Activated naive CD4-positive, alpha-beta T cell treated with anti-CD3 and anti-CD28 coated beads for 36 hours (primary cell): ENCODE data around the gene PABPN1. TPM values are rescaled to one million over a fixed set of nuclear protein-coding genes. Genes with fewer than 3 reads are reported as not detected.

Experiments used
- CTCF ChIA-PET: fragments of 350-600 bp; sonication (Branson Sonifier 250); formaldehyde crosslinking; loops from one replicate; lab custom pipeline; 2021; ENCODE audit warnings: antibody characterized with exemption; lab: Charles Lee
- DNase-seq: peaks from one replicate; pipeline ENCODE4 v3.0.0-alpha.2; 2020
- H3K27ac Mint-ChIP-seq: one replicate; pipeline ENCODE4 v1.8.0; 2021; ENCODE audit warnings: mild to moderate bottlenecking, mixed read lengths
- H3K27me3 Mint-ChIP-seq: one replicate; pipeline ENCODE4 v1.8.0; 2021; ENCODE audit warnings: low read depth, mixed read lengths
- H3K36me3 Mint-ChIP-seq: one replicate; pipeline ENCODE4 v1.8.0; 2021; ENCODE audit warnings: low read depth, mixed read lengths
- H3K4me1 Mint-ChIP-seq: one replicate; pipeline ENCODE4 v1.8.0; 2021; ENCODE audit warnings: low read depth, mixed read lengths
- H3K4me3 Mint-ChIP-seq: one replicate; pipeline ENCODE4 v1.8.0; 2021; ENCODE audit warnings: mild to moderate bottlenecking, moderate library complexity, mixed read lengths
- H3K9me3 Mint-ChIP-seq: one replicate; pipeline ENCODE4 v1.8.0; 2021; ENCODE audit warnings: mixed read lengths
- intact Hi-C: fragments of 100-400 bp; cut with micrococcal nuclease; formaldehyde crosslinking; loops from one replicate; pipeline ENCODE4 v1.15.1; 2023
- total RNA-seq, 2 experiments: library from RNA; stranded (reverse); gene quantifications; one replicate each; pipeline ENCODE4 v1.2.3, GENCODE V29; 2021

The PABPN1 gene
- total RNA-seq, 2 experiments from 2014 or later: 194 to 204 TPM

- CTCF ChIA-PET: interaction anchor here (0.5 to 5.1 kb wide), 7 partner anchors 10 to 78 kb away, joined by 3 to 66 read pairs (median 5); partner anchors contain the start of genes HOMEZ and PABPN1
- Mint-ChIP-seq H3K36me3 (peaks cover 5% of the 10 kb centered on the region), H3K9me3 (no peaks in the 10 kb centered on the region), H3K4me3 (peak within 1 kb of the TSS; percentile 90), H3K27me3 (peaks cover 18% of the 10 kb centered on the region), H3K4me1 (peaks cover 12% of the 10 kb centered on the region), H3K27ac (peak within 1 kb of the TSS; percentile 92)
- peak; percentile 93 for DNase-seq
- intact Hi-C loops: loop anchor here (1.0 to 10.0 kb wide), 3 partner anchors 320 to 812 kb away; partner anchors contain the start of genes AJUBA, DCAF11, LRP10 and NRL
These were observed 18.7 kb upstream of the PABPN1 start, which contains the start of gene PPP1R3E for GRCh38 chr14:23302290-23303225. Gene PPP1R3E (minus strand): TSS chr14:23302859. CDS start chr14:23302576, 283 bp downstream.

GRCh38 chr14:23306412-23307145 lies 14.7 kb upstream of the PABPN1 start, which contains the start of gene BCL2L2:
Gene BCL2L2 (plus strand): TSS chr14:23306833. CDS start chr14:23307768, 935 bp downstream.
- Mint-ChIP-seq H3K27me3 (peaks cover 26% of the 10 kb centered on the region), H3K9me3 (no peaks in the 10 kb centered on the region), H3K36me3 (no peaks in the 10 kb centered on the region), H3K4me3 (peak within 1 kb of the TSS; percentile 10), H3K27ac (no peak within 1 kb of the TSS), H3K4me1 (peaks cover 3% of the 10 kb centered on the region)
- DNase-seq: peak; percentile 30
- CTCF ChIA-PET: interaction anchor here (0.5 to 1.9 kb wide), 7 partner anchors 11 to 230 kb away, joined by 3 to 5 read pairs (median 4); partner anchors contain the start of genes ACIN1 and C14orf119
- intact Hi-C loops: loop anchor here (10.0 kb wide), 1 partner anchor 808 kb away; the partner anchor contains the start of genes DCAF11 and NRL

DNA sequence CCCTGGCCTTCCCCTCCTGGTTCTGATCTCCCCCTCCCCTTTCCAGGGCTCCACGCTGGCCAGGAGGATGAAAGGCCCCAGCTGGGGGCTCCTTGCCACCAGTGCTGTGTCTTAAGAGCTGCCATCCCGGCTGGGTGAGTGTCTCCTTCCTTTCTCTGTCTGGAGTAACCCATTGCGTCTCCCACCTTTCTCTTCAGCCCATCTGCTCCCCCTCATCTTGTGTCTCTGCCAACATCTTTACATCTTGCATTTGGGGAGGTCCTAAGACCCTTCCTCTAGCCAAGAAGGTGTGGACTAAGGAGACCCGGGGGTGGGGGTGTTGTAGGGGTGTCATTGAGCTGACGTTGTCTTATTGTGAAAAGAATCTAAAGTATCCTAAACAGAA lies 14.1 kb upstream of the PABPN1 start:
- Mint-ChIP-seq H3K27me3 (peaks cover 26% of the 10 kb centered on the region), H3K4me3 (peak overlapping the region; percentile 10), H3K4me1 (peaks cover 3% of the 10 kb centered on the region), H3K27ac (no peak overlapping the region), H3K9me3 (no peaks in the 10 kb centered on the region), H3K36me3 (no peaks in the 10 kb centered on the region)
- no peak for DNase-seq
- CTCF ChIA-PET: interaction anchor here (1.4 to 1.9 kb wide), 4 partner anchors 12 to 230 kb away, joined by 3 to 5 read pairs (median 4); no protein-coding TSS in a partner anchor
- intact Hi-C loops: loop anchor here (10.0 kb wide), 1 partner anchor 808 kb away; the partner anchor contains the start of genes DCAF11 and NRL

GRCh38 chr14:23307687-23308644 lies 13.3 kb upstream of the PABPN1 start:
- CTCF ChIA-PET: interaction anchor here (1.4 to 1.5 kb wide), 3 partner anchors 13 to 231 kb away, joined by 3 to 5 read pairs (median 4); no protein-coding TSS in a partner anchor
- no peak overlapping the region for H3K27ac Mint-ChIP-seq
- no peaks in the 10 kb centered on the region for H3K9me3 Mint-ChIP-seq
- peaks cover 3% of the 10 kb centered on the region for H3K4me1 Mint-ChIP-seq
- no peak overlapping the region for H3K4me3 Mint-ChIP-seq
- H3K27me3 Mint-ChIP-seq: peaks cover 26% of the 10 kb centered on the region
- intact Hi-C loops: loop anchor here (10.0 kb wide), 1 partner anchor 807 kb away; the partner anchor contains the start of genes DCAF11 and NRL
- H3K36me3 Mint-ChIP-seq: no peaks in the 10 kb centered on the region
- DNase-seq: no peak

DNA sequence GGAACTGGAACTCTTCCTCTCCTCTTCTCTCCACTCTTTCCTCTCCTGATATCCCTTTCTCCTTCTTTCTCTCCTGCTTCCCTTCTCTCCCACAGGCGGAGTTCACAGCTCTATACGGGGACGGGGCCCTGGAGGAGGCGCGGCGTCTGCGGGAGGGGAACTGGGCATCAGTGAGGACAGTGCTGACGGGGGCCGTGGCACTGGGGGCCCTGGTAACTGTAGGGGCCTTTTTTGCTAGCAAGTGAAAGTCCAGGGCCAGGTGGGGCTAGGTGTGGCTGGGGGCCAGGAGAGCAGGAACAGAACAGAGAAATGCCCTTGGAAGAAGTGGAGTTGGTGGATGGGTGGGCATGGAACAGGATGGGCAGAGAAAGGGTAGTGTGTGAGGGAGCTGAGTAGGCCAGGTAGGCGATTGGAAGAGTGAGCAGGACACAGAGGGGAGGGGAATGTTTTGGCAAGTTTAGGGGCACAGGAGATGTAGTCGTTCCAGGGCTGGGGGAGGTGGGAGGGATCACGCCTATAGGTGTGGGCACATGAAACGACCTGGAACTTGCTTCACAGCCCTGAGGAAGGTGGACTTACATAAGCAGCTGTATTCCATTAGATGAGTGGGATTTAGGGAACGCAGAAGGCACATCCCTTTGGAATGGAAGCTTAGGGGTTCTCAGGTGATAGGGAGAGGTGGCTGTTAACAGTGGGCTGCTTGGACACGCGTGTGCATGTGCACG lies 12.4 kb upstream of the PABPN1 start:
- no peak overlapping the region for H3K4me3 Mint-ChIP-seq
- H3K9me3 Mint-ChIP-seq: no peaks in the 10 kb centered on the region
- H3K4me1 Mint-ChIP-seq: no peaks in the 10 kb centered on the region
- peaks cover 26% of the 10 kb centered on the region for H3K27me3 Mint-ChIP-seq
- no peak for DNase-seq
- intact Hi-C loops: loop anchor here (10.0 kb wide), 1 partner anchor 806 kb away; the partner anchor contains the start of genes DCAF11 and NRL
- CTCF ChIA-PET: no interaction called here
- no peak overlapping the region for H3K27ac Mint-ChIP-seq
- H3K36me3 Mint-ChIP-seq: no peaks in the 10 kb centered on the region

DNA sequence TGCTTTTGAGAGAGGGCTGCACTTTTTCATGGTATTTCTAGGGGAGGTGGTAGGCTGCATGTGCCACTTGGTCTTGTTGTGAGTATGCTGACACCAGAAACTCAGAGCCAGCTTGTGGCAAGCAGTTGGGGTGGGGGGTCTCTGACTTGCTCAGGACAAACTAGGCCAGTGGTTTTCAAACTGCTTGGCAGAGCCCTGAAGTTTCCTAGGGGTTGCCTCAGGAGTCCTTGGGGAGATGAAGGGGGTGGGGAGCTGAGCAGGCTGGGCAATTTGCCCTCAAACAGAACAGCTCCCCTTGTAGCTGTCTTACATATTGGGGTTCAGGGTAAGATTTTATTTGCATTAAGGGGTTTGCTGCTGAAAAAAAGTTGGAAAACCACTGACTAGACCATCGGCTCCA lies 10.7 kb upstream of the PABPN1 start:
- no peaks in the 10 kb centered on the region for H3K9me3 Mint-ChIP-seq
- H3K4me3 Mint-ChIP-seq: no peak overlapping the region
- no peaks in the 10 kb centered on the region for H3K4me1 Mint-ChIP-seq
- no peak for DNase-seq
- intact Hi-C loops: no loop called here
- H3K36me3 Mint-ChIP-seq: no peaks in the 10 kb centered on the region
- CTCF ChIA-PET: interaction anchor here (1.0 to 1.5 kb wide), 2 partner anchors 10 to 70 kb away, joined by 3 to 5 read pairs; no protein-coding TSS in a partner anchor
- no peak overlapping the region for H3K27ac Mint-ChIP-seq
- H3K27me3 Mint-ChIP-seq: peaks cover 22% of the 10 kb centered on the region

DNA sequence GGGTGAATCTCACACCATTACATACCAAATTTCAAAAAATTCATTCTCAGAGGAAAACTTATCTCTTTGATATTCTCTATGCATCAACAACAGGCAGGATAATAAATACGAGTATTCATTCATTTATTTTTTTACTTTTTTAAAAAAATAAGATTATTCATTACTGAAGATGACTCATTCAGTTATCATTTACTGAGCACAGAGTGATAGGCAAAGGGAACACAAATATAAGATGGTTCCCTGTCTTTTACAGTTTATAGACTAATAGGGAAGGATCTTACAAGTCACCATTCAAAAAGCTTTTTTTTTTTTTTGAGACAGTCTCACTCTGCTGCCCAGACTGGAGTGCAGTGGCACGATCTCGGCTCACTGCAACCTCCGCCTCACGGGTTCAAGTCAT lies 5.0 kb upstream of the PABPN1 start:
- Mint-ChIP-seq H3K9me3 (no peaks in the 10 kb centered on the region), H3K4me3 (no peak overlapping the region), H3K27me3 (no peaks in the 10 kb centered on the region), H3K4me1 (peaks cover 6% of the 10 kb centered on the region), H3K27ac (no peak overlapping the region), H3K36me3 (no peaks in the 10 kb centered on the region)
- CTCF ChIA-PET: interaction anchor here (1.9 kb wide), 1 partner anchor 64 kb away, joined by 7 read pairs; no protein-coding TSS in a partner anchor
- no peak for DNase-seq
- intact Hi-C loops: no loop called here

- DNase-seq: no peak
- peaks cover 18% of the 10 kb centered on the region for H3K4me1 Mint-ChIP-seq
- CTCF ChIA-PET: interaction anchor here (0.7 to 4.9 kb wide), 9 partner anchors 14 to 243 kb away, joined by 3 to 66 read pairs (median 5); partner anchors contain the start of genes BCL2L2 and PPP1R3E
- intact Hi-C loops: loop anchor here (1.0 to 2.0 kb wide), 3 partner anchors 363 to 841 kb away; partner anchors contain the start of genes HAUS4, IRF9 and OXA1L
- peaks cover 27% of the 10 kb centered on the region for H3K36me3 Mint-ChIP-seq
- no peaks in the 10 kb centered on the region for H3K9me3 Mint-ChIP-seq
- H3K27me3 Mint-ChIP-seq: no peaks in the 10 kb centered on the region
- H3K4me3 Mint-ChIP-seq: peak overlapping the region; percentile 94
- peak overlapping the region; percentile 96 for H3K27ac Mint-ChIP-seq
These were observed 1.3 kb upstream of the PABPN1 start for GRCh38 chr14:23319746-23320583.

GRCh38 chr14:23321572-23322547 lies 603 bp downstream of the PABPN1 start:
- H3K4me3 Mint-ChIP-seq: peak overlapping the region; percentile 83
- H3K4me1 Mint-ChIP-seq: peaks cover 18% of the 10 kb centered on the region
- H3K9me3 Mint-ChIP-seq: no peaks in the 10 kb centered on the region
- DNase-seq: peak; percentile 76
- CTCF ChIA-PET: interaction anchor here (0.6 to 4.9 kb wide), 18 partner anchors 10 to 263 kb away, joined by 3 to 66 read pairs (median 3); partner anchors contain the start of genes BCL2L2 and PPP1R3E
- H3K27me3 Mint-ChIP-seq: no peaks in the 10 kb centered on the region
- intact Hi-C loops: loop anchor here (1.0 to 2.0 kb wide), 19 partner anchors 21 to 949 kb away; partner anchors contain the start of genes ACIN1, AP1G2, C14orf119 and EMC9
- peak overlapping the region; percentile 88 for H3K27ac Mint-ChIP-seq
- H3K36me3 Mint-ChIP-seq: peaks cover 35% of the 10 kb centered on the region
